ENCODE measurements around the gene SPATA13.
A peak's percentile ranks its signal among the peaks of the same experiment; 100 is the strongest.

Gene SPATA13

DNA sequence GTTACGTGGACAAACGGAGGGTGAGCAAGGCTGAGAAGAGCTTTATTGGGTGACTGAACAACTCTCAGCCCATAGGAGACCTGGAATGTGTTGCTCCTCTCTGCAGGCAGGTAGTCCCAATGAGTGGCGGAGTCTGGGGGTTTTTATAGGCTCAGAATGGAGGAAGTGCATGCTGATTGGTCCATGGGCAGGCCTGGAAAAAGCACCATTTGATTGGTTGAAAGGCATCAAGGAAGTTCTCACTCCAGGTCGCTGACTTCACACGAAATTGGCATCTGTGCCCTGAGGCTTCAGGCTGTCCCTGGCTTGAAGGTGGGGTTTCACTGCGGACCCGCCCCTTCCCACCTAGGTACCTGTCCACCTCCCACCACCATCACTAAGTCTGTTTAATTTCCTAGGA, 65.4 kb downstream of the SPATA13 start:
- DNase-seq, result no peak

DNA sequence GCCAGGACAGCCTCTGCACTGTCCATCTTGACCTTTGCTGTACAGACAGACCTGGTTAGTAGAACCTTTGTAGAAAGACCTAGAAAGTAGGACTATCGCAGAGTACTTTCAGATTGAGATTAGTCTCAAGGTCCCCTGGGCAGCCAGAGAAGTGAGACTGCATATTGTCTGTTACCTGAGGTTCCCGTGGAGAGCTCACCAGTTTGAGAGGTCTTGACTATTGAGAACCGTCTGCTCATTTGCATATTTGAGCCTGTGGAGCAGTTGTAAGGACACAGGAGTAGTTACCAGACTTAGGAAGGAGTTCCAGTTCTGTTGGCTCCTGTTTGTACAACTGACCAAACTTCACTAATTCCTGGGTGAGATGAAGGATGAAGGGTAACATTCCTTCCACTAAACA, 66.2 kb downstream of the SPATA13 start:
- DNase-seq, result no peak

GRCh38 chr13:24228852-24229458, 68.4 kb downstream of the SPATA13 start:
- peak; percentile 30 for DNase-seq

DNA sequence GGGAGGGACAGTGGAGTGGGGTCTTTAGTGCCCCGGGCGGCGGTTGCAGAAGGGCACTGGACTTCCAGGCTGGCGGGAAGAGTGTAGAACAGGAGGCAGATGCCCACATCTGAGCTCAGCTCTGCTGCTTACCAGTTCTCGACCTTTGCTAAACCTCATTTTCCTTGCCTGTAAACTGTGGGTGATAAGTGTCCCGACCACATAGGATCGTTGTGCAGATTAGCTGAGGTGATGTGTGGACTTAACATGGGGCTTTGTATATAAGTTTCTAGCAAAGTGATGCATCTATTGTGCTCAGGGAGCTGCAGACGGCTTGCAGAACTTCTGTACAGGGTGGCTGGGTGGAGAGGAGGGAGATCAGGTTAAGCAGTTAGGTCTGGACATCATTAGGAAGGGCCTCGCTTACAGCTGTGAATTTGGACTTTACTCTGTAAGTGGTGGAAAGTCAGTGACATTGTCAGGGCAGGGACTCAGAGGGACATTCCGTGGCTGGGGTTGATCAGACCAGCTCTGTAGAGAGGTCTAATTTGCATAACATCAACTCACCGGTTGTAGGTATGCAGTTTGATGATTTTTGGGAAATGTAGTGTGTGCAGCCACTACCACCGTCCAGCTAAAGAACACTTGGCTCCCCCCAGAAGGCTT, 70.0 kb downstream of the SPATA13 start:
- DNase-seq, result no peak

DNA sequence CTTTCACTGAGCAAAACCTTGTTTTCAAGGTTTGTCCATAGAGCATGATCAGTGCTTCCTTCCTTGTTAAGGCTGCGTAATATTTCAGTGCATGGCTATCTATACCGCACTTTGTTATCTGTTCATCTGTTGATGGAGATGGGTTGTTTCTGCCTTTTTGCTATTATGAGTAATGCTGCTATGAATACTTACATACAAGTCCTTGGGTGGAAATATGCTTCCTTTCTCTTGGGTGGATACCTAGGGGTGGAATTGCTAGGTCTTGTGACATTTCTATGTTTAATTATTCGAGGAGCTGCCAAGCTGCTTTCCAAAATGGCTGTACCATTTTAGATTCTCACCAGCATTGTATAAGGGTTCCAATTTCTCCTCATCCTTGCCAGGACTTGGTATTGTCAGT, 70.9 kb downstream of the SPATA13 start:
- DNase-seq, result no peak

GRCh38 chr13:24232037-24232436, 71.5 kb downstream of the SPATA13 start:
- no peak for DNase-seq

DNA sequence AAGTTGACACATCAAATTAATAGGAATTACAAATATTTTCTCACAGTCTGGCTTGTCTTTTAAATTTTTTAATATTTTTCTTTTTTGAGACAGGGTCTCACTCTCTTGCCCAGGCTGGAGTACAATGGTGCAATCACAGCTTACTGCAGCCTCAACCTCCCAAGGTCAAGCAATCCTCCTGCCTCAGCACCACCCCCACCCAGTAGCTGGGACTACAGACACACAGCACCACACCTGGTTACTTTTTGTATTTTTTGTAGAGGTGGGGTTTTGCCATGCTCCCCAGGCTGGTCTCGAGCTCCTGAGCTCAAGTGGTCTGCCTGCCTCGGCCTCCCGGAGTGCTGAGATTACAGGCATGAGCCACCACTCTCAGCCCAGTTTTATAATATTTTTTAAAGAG, 72.0 kb downstream of the SPATA13 start:
- DNase-seq, result no peak

DNA sequence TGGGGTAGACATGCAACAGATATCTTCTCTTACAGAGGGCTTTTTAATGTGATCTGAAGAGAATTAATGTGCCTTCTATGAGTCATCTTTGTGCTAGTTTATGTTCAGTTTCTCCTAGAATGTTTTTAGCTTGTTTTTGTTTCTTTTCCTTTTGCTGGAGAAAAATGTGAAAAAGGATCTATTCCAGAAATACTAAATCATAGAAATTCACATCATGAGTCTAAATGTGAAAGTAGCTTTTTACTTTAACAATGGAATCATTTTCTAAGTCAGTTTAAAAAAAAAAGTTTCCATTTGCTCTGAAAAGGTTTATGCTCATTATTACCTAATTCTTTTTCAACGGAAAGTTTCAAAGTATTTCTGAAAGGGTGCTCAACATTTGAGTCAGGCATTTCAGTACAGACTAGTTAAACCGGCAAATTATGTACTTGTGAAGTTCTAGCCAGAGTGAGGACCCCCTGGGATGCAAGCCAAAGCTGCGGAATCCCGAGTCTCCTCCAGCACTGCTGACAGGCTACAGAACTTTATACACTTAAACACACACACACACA, 72.9 kb downstream of the SPATA13 start:
- no peak for DNase-seq

GRCh38 chr13:24234200-24234915, 73.8 kb downstream of the SPATA13 start:
- DNase-seq, result no peak

DNA sequence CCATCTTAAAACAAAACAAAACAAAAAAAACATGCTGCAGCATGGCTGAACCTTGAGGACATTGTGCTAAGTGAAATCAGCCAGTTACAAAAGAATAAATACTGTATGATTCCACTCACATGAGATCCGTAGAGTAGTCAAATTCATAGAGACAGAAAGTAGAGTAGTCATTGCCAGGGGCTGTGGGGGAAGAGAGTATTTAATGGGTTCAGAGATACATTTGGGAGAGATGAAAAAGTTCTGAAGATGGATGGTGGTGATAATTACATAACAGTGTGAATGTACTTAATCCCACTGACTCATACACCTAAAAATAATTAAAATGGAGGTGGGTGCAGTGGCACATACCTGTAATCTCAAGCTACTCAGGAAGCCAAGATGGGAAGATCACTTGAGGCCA, 76.8 kb downstream of the SPATA13 start:
- DNase-seq, result no peak

DNA sequence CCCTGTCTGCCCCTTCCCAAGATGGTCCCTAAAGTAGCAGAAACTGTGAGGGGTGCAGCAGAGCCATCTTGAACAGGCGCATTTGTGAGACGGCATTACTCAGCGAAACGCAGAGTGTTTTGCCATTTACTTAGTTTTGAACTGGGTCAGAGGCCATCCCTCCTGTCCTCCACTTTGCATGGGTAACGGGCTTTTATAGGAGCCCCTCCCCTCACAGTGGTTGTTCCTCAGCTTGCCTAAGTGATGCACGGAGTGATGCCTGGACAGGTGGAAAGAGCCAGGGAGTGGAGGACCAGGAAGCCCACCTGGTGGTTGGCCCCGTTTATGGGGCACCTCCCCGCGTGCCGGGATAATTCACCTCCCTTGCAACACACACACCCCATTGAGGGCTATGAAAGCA, 80.8 kb downstream of the SPATA13 start:
- no peak for DNase-seq

DNA sequence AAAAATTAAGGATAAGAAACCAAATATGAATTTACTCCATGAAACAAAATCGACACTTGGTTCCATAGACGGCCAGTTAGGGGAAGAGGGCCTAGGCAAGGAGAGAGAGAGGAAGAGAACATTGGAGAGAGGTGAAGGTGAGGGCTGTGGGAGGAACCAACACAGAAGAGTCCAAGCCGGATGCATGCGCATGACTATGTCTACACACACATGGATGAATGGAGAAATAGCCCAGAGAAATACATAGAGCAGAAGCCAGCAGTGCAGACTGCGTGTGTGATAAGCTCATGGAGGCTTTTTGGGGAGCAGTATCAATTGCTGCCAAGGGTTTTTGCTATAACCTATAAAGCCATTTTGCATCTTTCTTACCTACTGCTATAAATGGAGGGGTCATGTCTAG, 81.6 kb downstream of the SPATA13 start:
- DNase-seq, result no peak

DNA sequence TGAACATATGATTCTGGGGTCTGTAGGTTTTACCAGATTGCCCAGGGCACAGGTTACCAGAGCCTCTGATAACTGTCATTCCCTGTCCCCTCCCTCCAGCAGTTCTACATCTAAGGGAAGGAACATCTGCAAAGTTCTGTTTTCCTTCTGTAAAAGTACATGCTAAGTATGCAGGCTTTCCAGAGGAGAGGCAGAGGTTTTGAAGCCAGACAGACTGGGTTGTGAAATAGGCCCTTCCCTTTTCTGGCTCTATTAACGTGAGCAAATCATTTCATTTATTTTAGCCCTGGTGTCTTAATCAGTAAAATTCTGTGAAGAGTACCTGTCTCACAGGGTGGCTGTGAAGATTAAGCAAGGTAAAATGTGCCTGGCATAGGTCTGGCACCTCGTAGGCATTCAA, 82.8 kb downstream of the SPATA13 start:
- DNase-seq, result no peak

DNA sequence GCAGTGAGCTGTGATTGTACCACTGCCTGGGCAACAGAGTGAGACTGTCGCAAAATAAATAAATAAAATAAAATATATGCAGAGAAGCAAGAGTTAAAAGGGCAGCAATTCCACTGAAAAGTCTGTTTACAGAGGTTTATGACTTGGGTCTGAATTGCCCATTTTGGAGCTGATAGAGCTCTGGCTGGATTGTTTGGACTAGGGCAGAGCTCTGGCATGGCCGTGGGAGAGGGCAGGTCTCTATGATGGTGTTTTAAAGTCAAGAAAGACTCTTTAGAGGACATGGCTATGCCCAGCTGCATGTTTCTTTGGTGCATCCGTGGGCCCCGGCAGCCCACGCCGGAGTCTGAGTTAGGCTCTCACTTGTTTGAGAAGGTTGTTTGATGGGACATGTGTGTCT, 84.3 kb downstream of the SPATA13 start:
- no peak for DNase-seq

GRCh38 chr13:24247016-24247415, 86.5 kb downstream of the SPATA13 start:
- DNase-seq, result no peak

DNA sequence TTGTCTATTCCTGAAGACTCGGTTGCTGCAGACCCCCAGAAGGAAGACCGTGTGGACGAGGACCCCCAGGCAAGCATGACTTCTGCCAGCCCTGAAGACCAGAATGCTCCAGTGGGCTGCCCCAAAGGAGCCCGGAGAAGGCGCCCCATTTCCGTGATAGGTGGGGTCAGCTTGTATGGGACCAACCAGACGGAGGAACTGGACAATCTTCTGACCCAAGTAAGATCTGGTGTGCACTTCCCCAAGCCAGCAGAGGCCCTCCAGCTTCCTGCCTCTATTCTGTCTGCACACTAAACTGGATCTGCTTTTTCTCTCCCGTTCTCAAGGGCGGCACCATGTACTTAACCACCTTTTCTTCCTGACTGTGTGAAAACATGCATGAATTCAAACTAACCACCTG, 89.1 kb downstream of the SPATA13 start:
- no peak for DNase-seq

DNA sequence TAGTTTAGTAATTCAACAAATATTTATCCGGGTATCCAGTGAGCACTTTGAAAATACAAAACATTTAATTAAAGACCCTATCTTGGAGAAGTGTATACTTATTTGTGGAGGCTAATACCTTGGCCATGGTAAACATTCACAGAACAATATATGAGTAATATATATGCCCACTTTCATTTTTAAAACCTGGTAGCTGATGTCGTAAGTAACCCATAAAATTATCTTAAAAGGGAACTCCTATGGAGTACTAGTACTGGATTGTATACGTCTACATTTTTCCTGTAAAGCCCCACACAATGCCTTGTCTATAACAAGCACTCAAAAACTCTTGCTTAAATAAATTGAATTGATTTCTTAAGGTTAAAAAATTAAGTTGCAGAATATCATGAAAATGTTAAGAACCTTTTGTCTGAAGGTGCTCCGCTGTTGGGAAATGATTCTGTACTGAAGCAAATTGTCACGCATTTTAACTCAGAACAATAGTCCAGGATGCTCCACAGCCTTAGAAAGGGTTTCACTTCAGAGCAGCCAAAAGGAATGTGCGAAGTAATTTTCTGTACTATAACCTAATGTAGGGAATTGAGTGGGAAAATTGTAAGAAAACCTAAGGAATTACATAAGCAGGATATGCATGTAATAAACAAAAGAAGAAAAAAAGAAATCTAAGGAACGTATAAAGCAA, 90.0 kb downstream of the SPATA13 start:
- no peak for DNase-seq

- DNase-seq, result no peak
These were observed 91.0 kb downstream of the SPATA13 start for GRCh38 chr13:24251525-24251924.

DNA sequence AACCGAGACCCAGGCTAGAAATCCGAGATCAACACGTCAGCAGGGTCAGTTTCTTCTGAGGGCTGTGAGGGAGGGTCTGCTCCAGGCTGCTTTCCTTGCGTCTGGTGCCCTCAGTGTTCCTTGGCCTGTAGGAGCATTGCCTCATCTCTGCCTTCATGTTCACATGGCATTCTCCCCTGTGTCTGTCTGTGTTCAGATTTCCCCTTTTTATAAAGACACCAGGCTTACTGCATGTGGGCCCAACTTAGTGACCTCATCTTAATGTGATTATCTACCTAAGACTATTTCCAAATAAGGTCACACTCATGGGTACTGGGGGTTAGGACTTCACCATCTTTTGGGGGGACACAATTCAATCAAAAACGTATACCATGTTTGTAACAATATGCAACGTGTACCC, 91.6 kb downstream of the SPATA13 start:
- no peak for DNase-seq

DNA sequence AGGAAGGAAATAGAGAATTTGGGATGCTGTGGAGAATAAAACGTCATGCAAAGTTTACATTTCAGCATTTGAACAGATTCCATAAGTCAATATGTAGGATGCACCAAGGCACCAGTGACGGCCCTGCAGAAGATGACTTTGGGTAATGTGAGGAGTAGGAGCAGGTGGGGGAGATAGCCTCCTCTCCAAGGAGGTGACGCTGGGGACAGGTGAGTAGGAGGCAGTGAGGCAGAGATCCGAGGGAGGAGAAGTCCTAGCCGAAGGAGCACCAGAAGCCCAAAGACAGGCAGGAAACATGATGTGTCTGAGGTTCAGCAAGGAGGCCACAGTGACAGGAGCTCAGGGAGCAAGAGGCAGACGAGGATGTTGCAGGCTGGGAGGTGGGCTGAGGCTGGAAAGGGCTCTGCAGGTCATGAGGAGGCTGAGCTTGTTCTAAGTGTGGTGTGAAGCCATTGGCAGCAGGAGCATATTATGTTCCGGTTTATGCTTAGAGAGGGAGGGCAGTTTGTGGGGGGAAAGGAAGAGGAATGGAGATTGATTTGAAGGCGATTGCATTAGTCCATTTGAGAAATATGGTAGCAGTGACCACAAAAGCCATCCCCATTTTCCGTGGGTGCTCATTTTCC, 93.1 kb downstream of the SPATA13 start:
- DNase-seq, result no peak

DNA sequence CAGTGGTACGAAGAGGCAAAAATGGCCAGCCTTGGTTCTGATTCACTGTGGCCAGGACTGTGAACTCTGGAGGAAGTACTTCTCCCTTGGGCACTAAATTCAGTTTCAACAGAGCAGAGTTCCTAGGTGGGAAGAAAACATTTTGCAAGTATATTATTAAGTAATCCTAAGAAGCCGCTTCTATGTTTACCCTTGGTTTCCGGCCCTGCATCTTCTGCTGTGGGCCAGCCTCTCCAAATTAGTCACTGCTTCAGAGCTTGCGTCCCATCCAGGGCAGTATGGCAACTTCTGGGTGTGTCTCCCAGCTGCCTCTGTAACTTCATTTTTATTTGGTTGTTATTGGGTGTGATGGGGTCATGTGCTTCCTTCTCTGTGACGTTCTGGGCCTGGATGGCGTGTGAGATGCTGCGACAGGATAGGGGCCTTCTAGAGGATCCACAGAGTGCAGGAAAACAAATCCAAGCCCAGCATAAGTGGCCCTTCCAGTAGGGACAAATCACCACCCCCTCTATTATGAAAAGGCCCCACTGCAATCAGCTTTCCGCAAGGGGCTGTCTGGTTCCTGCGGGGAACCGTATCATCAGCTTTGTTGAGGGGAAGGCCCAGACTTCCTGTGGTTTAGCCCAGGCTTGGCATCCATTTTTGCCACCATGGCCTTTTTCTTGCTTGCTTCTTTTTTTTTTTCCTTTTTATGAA, 93.8 kb downstream of the SPATA13 start:
- no peak for DNase-seq

GRCh38 chr13:24257497-24257896, 97.0 kb downstream of the SPATA13 start:
- DNase-seq, result no peak

- DNase-seq, result no peak
These were observed 101.0 kb downstream of the SPATA13 start for GRCh38 chr13:24261566-24261965.
